Activated CD4-positive, alpha-beta T cell treated with anti-CD3 and anti-CD28 coated beads, Interleukin-2, Interleukin-4, amounts not matched to agents 100 ng/mL and 50 ng/mL, durations not matched to agents 16 hours and 8 hours (primary cell): ENCODE results near the gene MIF4GD.
A peak's percentile ranks its signal among the peaks of the same experiment; 100 is the strongest.
"Not testable (repeated sequence)": the region's sequence is repeated elsewhere in the genome, so short reads cannot be mapped to it uniquely, and the experiment has no call there.

Source experiments
- DNase-seq: peaks from one replicate; pipeline ENCODE4 v3.0.0-alpha.2; 2020; ENCODE audit warnings: low spot score

Gene MIF4GD, protein sequence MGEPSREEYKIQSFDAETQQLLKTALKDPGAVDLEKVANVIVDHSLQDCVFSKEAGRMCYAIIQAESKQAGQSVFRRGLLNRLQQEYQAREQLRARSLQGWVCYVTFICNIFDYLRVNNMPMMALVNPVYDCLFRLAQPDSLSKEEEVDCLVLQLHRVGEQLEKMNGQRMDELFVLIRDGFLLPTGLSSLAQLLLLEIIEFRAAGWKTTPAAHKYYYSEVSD

DNA sequence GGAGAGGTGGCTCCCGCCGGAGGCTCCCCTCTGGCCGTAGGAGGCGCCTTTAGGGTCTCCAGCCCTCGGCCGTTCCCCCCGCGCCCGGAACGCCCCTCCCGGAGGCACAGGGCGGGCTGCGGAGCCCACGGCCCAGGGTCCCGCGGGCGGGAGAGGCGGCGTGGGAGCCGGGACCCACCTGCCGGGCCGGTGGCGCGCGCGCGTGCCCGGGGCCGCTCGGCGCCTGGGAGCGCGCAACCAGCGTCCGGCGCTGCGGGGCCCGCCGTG is at the start of gene MIF4GD:
Gene MIF4GD (minus strand): TSS at position 266 of the 267 bp plus-strand sequence. CDS start 1,036 bp downstream, outside the sequence.
- DNase-seq, result no peak

DNA sequence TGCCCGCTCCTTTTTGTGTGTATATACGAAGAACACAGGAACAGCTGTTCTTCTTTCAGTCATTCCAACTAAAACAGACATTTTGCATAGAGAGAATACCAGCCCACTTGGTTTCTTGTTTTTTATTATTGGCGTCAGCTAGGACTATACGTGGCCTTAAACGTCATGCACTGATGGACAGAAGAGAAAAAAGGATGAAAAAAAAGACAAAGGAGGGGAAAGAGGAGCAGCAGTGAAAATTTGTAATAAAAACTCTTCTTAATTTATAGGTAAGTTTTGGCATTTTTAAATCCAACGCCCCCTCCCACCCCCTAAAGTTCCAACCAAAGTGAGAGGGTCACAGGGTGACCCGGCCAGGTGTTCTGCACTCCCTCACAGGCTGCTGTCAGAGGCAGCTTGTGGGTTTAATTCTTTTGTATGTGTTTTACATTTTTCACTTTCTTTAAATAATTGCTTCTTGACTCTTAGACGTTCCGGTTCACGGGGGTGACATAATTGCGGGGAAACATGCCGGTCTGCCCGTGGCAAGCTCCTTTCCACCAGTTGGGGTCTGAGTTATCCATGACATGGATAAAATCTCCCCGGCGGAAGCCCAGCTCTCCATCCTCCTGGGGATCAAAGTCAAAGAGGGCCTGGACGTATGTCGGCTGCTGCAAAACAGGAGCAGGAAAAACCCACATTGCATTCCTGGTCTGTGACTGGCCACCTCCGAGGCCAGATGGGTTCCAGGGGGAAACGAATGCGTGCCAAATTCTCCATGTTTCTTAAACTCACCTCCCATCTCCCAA is 49.1 kb upstream of the MIF4GD start:
- no peak for DNase-seq

DNA sequence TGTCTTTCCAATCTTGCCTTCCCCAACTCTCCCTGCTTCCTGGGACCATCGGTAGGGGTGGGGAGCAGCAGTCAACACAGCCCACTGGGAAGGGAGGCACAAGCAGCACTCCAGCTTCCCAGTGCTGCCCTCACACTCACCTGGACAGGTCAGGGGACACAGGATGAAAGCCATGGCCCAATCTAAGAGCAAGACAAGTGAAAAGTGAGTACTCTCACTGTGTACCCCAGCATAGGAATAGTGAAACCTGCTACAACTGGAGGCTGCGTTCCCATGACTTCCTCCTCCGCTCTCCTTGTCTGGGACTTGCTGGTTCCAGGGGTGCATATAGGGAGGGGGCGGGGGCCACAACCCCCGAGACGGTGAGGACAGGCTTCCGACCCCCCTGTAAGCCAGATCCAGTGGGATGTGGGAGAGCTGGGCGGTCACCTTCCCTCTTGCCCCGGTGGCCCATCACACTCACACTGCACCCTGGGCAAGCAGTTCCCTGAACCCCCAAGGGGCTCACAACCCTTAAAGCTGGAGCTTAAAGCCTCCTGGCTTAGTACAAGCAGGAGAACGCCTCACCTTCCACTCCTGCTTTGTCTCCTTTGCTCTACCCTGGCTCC is 47.7 kb upstream of the MIF4GD start:
- no peak for DNase-seq

DNA sequence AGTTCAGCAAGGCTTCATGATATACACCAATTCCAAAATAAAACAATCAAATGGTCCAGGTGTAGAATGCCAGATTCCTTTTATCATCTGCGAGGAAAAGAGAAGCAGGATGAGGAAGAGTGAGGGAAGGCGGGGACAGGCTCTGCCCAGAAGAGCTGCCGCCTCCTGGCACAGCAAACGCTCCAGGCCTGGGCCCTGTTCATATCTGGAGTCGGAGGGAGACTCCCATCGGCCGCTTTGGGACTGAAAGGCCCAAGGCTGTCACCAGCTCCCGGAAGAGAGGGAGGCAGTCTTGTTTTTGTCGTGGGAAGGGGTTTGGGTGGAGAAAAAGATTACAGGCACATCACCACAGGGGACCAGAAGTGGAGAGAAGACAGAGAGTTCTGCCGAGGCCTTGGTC is 47.2 kb upstream of the MIF4GD start:
- no peak for DNase-seq

DNA sequence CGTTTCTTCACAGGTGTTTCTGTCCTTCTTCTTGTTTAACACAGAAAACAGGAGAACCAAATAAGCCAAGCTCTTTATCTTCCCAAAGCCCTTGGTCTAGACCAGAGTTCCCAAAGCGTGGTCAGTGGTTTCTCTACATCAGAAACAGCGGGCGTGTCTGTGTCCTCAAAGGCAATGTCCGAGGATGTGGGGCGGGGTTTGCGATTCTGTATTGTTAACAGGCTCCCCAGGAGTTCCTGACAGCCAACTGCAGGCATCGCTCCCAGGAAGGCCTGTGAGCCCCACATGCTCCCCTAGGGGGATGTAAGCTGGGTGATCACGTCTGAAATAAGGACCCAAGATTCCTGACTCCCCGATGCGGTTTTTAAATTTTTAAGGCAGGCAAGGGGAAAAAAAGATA is 46.6 kb upstream of the MIF4GD start:
- no peak for DNase-seq

DNA sequence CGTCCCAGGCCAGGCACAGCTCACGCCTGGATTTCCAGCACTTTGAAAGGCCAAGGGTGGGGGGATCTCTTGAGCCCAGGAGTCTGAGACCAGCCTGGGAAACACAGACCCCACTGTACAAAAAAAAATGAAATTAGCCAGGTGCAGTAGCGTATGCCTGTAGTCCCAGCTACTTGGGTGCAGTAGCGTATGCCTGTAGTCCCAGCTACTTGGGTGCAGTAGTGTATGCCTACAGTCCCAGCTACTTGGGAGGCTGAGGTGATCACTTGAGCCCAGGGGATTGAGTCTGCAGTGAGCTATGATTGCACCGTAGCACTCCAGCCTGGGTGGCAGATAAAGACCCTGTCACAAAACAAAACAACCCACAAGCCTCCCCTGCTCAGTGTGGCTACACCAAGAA is 45.2 kb upstream of the MIF4GD start:
- DNase-seq, result no peak

DNA sequence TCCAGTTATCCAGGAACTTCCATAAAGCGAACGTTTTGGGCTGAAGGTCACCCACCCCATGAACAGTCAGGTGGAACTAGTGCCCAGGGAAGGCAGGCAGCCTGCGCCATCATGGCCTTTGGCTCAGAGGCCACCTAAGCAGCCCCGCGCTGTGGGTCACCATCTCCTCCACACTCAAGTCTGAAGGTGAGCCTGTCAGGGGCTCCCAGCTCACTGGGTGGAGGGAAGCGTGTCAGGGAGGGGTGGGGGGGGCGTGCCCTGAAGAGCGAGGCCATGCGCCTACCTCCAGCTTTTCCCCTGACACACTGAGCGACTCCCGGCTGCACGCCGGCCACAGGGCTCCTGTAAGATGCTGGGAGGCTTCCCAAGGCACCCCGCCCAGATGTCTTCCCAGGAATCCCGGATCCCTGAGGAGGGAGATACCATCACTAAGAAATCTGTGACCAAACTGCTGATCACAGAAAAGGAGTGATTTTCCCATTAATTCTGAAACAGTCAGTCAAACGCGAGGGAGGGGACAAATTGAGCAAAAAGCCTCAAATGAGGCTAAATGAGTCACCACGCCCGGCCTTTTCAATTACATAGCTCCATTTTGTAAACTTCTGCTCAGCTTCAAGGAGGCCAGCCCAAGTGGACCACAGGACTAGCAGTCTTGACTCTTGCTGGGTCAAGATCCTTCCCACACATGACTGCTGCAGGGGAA is 44.7 kb upstream of the MIF4GD start:
- DNase-seq, result peak; percentile 65

DNA sequence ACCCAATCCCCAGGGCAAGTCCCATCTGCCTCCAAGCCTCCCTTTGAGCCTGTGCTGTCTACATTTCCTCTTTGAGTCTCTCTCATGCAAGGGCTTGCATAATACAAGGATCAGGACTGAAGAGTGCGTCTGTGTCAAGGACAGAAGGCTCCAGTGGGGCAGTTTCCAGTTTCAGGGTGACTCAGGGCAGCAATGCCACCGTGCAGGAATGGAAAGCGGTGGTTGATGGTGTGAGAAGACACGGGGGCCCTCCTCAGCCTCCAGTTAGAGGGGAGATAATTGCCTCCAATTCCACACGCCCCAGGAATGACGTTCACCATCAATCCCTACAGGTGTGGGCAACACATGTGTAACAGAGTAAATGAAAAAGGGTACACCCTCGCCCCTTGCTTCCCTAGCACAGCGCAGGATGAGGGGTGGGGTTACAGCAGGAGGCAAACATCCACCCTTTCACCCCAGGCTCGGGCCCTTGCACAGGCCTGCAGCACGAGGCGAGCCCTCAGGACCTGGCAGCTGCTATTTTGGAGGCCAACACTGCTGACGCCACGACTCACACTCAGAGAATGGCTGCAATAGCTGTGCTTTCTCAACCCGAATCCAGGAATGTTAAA is 43.0 kb upstream of the MIF4GD start:
- DNase-seq, result peak; percentile 57

DNA sequence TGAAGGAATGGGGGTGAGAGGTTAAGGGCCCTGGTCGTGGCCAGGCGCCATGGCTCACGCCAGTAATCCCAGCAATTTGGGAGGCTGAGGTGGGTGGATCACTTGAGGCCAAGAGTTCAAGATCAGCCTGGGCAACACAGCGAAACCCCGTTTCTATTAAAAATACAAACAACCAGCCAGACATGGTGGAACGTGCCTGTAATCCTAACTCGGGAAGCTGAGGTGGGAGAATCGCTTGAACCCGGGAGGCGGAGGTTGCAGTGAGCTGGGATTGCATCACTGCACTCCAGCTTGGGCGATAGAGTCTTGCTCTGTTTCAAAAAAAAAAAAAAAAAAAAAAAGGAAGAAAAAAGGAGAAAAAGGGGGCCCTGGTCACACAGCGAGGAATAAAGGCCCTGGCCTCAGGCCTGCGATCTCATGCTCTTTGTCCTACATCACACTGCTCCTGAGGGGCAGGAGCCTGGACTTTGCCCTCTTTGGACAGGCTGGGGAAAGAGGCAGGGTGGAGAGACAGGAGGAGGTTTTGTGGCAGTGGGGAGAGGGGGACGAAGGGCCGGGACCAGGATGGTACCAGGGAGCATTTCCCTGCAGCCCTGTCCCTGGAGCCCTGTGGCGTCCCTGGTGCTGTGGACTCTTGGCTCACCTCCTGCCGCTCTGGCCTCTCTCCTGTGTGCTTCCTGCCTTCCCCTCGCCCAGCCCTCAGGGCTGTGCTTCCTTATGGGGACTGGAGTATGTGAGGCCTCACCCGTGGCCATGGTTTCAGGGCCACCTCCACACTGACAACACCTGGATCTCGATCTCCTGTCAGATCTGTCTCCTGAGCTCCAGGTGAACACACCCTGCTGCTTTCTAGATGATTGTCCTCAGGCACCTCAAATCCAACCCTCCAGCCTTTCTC is 38.0 kb upstream of the MIF4GD start:
- DNase-seq, result no peak

DNA sequence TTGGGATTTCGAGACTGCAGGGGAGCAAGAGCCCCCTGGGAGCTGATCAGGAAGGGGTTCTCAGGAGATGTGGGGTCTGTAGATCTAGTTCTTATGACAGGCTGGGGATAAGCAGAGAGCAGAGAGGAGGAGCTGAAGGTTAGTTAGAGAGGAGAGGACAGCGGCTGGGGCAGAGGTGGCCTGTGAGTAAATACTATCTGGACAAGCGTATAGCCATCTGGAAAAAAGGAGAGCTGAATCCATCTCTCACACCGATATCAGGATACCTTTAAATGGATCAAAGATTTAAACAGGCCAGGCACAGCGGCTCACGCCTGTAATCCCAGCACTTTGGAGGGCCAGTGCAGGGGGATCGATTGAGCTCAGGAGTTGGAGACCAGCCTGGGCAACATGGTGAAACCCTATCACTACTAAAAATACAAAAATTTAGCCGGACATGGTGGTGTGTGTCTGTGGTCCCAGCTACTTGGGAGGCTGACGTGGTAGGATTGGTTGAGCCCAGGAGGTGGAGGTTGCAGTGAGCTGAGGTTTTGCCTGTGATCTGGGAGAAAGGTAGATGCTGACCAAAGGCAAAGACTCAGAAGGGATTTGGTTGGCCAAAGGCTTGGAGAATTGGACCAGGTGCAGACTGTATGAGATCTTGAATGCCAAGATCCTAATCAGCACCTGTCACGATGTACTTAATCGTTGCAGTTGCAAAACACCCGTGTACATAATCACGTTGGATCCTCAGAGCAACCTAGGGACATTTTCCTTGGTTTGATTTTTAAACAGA is 37.1 kb upstream of the MIF4GD start:
- no peak for DNase-seq

DNA sequence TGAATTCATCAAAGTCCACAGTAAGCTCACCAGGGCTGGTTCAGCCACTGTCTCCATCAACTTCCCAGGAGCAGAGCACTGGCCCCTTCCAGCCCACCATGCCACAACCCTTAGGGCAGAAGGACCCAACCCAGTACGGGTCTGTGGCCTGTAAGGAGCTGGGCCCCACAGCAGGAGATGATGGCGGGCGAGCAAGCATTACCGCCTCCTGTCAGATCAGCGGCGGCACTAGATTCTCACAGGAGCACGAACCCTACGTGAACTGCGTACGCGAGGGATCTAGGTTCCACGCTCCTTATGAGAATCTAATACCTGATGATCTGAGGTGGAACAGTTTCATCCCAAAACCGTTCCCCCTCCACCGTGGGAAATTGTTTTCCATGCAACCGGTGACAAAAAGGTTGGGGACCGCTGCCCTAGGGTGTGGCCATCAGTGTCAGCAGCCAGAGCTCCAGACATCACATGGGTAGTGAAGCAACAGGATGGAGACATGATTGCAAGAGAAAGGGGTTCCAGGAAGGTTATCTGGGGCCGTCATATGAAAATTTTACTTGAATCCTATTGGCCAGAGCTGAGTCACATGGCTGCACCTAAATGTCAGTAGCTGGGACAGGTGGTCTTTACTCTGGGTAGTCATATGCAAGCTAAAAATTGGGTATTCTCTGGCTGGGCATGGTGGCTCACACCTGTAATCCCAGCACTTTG is 30.6 kb upstream of the MIF4GD start:
- no peak for DNase-seq

DNA sequence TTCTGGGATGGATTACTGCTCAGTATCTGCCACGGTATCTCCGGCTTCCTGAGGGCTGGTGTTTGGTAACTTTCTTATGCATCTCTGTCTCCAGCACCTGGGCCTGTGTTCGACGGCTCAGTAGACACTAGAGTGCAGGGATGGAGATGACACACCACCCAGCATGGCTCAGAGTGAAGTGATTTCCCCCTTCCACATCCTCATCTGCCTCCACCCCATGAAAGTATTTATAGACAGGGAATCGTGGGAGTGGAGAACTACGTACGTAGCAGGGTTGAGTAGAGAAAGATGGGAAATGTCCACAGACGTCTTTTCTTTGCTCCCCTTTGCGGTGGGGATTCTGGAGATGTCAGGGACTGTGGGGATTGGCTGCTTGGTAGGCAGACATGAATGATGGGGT is 30.0 kb upstream of the MIF4GD start:
- DNase-seq, result no peak

DNA sequence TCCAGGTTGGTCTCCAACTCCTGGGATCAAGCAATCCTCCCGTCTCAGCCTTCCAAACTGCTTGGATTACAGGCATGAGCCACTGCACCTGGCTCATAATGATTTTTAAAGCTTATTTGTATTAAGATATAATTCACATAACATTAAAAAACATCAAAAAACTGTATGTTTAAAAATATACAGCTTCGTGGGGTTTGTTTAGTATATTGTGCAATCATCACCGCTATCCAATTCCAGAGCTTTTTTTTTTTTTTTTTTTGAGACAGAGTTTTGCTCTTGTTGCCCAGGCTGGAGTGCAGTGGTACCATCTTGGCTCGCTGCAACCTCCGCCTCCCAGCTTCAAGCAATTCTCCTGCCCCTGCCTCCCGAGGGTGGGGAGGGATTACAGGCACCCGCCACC is 29.2 kb upstream of the MIF4GD start:
- no peak for DNase-seq

DNA sequence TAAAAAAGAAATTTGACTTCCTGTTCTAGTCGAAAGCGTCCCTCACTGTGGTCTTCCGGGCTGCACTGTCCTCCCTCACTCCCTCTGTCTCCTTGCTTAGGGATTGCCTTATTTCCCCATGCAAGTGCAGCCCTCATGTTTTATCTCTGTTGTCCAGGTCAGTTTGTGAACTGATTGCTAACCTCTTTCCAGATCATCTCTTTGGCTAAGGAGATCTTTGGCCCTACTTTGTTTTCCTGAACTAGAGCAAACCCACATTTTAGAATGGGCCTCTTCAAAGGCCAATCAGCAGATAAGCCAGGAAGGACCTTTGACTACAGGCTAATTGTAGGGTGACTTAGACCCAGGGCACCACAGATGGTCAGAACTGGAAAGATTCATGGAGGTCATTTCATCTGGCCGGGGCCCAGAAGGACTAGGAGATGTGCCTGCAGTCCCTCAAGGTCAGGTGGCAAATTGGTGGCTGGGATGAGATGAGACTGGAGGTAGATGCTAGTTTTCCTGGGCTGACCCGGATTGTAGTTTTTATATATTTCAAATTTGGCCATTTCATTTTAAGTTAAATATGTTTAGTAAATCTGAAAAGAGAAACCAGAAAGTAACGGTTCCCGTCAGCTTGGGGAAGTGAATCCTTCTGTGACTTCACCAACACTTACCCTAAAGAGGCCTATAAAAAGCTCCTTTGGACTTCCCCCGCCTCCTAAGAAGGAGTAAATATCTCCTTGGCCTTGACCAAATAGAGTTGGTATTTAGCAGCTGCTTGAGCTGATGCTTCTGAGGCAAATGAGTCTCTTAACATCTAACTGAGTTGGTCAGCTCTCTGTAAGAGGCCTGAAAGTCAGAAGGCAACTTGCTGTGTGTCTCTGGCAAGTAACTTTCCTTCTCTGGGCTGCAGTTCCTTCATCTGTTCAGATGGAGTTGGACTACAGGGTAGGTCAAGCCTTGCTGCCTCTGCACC is 24.4 kb upstream of the MIF4GD start:
- peak; percentile 82 for DNase-seq

DNA sequence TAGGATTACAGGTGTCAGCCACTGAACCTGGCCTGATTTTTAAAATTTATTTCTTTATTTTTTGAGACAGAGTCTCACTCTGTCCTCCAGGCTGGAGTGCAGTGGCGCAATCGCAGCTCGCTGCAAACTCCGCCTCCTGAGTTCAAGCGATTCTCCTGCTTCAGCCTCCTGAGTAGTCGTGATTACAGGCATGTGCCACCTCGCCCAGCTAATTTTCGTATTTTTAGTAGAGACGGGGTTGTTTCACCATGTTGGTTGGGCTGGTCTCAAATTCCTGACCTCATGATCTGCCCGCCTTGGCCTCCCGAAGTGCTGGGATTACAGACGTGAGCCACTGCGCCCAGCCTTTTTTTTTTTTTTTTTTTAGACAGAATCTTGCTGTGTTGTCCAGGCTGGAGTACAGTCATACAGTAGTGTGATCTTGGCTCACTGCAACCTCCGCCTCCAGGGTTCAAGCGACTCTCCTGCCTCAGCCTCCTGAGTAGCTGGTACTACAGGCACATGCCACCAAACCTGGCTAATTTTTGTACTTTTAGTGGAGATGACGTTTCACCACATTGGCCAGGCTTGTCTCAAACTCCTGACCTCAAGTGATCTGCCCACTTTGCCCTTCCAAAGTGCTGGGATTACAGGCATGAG is 21.9 kb upstream of the MIF4GD start:
- DNase-seq, result not testable (repeated sequence)

DNA sequence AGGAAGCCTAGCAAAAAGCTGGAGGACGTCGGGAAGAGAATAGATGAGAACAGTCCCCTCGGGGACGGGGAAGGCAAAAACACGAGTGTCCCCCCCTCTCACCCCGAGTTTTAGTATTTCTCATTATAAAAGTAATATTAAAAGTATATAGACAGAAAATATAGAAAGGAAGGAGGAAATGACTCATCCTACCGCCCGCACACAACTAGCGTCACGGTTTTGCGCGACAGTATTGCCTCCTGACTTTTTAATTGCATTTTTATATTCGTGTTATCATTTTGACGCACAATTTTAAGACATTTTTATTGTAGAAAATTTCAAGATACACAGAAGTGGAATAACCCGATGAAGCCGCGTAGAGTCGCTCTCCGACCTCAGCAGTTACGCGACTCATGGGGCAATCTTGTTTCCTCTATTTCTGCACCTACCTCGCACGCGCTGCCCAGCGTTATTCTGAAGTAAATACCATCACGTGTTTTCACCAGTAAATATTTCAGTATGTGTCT is 18.9 kb upstream of the MIF4GD start:
- DNase-seq, result peak; percentile 65

DNA sequence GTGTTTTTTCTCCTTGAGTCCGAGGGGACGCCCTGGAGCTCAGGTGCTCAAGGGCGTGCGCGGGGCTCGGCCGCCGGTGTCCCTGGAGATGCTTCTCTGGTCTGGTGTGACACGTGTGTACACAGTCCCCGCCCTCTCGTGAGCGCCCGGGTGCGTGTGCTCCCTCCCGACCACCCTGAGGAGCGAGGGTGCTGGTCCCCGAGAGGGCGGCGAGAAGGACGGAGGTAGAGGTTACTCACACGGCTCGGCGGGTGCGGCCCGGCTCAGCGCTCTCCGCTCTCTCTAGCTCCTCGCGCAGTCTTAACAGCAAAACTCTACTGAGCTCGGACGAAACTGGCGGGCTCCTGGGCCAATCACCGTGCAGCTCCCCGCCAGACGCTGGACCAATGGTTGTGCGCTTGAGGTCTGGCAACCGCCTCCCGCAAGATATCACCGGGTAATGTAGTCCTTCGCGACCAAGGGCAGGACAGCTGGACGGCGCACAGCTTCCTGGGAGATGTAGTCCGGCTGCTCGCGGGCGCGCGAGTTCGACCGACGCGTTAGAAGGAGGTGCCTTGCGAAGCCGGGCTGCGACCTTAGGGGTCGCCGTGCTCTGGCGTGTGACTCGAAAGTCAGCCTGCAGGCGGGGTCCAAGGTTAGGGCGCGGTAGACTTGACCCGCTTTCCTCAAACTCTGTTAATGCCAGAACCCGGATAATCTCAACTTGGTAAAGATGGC is 18.2 kb upstream of the MIF4GD start, which contains the start of gene SLC25A19:
Gene SLC25A19 (minus strand): TSS at position 319 of the 717 bp plus-strand sequence. CDS start 2,669 bp downstream, outside the sequence.
- DNase-seq, result peak; percentile 99
